GM10266 (cell line): Measurements from ENCODE around the gene SORBS1.

Experiments
- DNase-seq: peaks from one replicate; pipeline ENCODE4 v3.0.0; 2012; ENCODE audit errors: extremely low spot score
- TF ChIP-seq, protein P1 (sequence below): IDR thresholded peaks from 2 replicates; pipeline ENCODE4 v1.5.1; 2012; ENCODE audit warnings: mild to moderate bottlenecking, low read depth; ENCODE audit not compliant: control insufficient read depth, insufficient read depth; ENCODE audit errors: missing control alignments

SORBS1 gene

DNA sequence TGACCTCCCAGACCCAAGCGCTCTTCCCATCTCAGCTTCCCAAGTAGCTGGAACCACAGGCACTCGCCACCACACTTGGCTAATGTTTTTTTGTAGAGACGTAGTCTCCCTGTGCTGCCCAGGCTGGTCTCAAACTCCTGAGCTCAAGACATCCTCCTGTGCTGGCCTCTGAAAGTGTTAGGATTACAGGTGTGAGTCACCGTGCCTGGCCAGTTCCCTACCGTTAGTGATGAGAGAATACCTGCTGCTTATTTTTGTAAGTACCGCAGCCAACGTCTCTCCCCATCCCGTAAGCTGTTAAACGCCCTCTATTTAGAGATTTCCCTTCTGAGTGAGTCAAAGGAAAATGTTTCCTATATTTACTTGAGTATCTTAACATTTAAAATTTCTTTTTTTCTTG, 231.9 kb downstream of the SORBS1 start:
- TF ChIP-seq, protein P1, sequence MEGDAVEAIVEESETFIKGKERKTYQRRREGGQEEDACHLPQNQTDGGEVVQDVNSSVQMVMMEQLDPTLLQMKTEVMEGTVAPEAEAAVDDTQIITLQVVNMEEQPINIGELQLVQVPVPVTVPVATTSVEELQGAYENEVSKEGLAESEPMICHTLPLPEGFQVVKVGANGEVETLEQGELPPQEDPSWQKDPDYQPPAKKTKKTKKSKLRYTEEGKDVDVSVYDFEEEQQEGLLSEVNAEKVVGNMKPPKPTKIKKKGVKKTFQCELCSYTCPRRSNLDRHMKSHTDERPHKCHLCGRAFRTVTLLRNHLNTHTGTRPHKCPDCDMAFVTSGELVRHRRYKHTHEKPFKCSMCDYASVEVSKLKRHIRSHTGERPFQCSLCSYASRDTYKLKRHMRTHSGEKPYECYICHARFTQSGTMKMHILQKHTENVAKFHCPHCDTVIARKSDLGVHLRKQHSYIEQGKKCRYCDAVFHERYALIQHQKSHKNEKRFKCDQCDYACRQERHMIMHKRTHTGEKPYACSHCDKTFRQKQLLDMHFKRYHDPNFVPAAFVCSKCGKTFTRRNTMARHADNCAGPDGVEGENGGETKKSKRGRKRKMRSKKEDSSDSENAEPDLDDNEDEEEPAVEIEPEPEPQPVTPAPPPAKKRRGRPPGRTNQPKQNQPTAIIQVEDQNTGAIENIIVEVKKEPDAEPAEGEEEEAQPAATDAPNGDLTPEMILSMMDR, result no peak
- no peak for DNase-seq

- TF ChIP-seq, protein P1, result no peak
- DNase-seq, result no peak
Observed at GRCh38 chr10:95328013-95328412, 233.2 kb downstream of the SORBS1 start.

- TF ChIP-seq, protein P1, result no peak
- DNase-seq, result no peak
Observed at GRCh38 chr10:95327367-95327766, 233.8 kb downstream of the SORBS1 start.

DNA sequence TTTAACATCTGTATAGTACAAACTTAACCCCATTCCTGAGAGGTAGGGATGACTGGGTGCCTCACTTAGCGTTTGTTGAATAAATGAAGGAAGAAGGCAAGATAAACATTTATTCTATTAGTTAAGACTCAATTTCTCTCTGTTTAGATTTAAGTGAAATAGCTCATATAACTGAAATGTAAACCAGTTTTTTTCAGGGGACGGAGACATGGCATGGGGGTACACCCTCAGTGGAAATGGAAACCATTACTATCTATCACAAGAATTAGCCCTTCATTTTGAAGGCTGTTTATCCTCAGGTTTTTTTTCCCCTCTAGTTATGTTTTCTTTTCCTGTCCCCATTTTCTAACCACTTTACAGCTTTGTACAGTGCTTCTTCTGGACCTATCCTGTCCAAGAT, 234.8 kb downstream of the SORBS1 start:
- TF ChIP-seq, protein P1, result no peak
- no peak for DNase-seq

- TF ChIP-seq, protein P1, result no peak
- DNase-seq, result no peak
Observed at GRCh38 chr10:95325863-95326262, 235.3 kb downstream of the SORBS1 start.

- TF ChIP-seq, protein P1, result no peak
- DNase-seq, result no peak
Observed at GRCh38 chr10:95324436-95325268, 236.5 kb downstream of the SORBS1 start.

GRCh38 chr10:95321554-95322301, 239.4 kb downstream of the SORBS1 start:
- DNase-seq, result no peak
- TF ChIP-seq, protein P1, result no peak
